Panc1 (cell line): Measurements from ENCODE around the gene TIMM44. TPM values are rescaled to one million over a fixed set of nuclear protein-coding genes. Genes with fewer than 3 reads are reported as not detected.

Source experiments
- ATAC-seq: fragments of 200-7000 bp; cut with Tn5 transposase; 2 replicates; pipeline ENCODE4 v1.9.1; 2020; ENCODE audit warnings: mild to moderate bottlenecking, moderate library complexity
- BruUV-seq: library from RNA; stranded (reverse); fragments of 400-500 nt; replicated peaks from 2 replicates; lab custom pipeline; 2021; lab: Mats Ljungman, UMichigan
- CTCF ChIA-PET: fragments of 300-600 bp; sonication (Branson Sonifier 250); formaldehyde crosslinking; loops from one replicate; lab custom pipeline; 2022; ENCODE audit warnings: antibody characterized with exemption; lab: Charles Lee
- POLR2A ChIA-PET: fragments of 300-600 bp; sonication (Branson Sonifier 250); formaldehyde crosslinking; loops from one replicate; lab custom pipeline; 2022; ENCODE audit warnings: antibody characterized with exemption; lab: Charles Lee
- DNase-seq: peaks from one replicate; pipeline ENCODE4 v3.0.0-alpha.2; 2010; ENCODE audit warnings: low read depth, low spot score
- H3K27ac ChIP-seq: 2 replicates; pipeline ENCODE4 v1.5.1; 2011; ENCODE audit warnings: mild to moderate bottlenecking, low read length, inconsistent platforms
- H3K27me3 ChIP-seq: fragments of 200-500 bp; sonication (Bioruptor generic); 2 replicates; pipeline ENCODE4 v1.6.0; 2014; ENCODE audit warnings: low read length, inconsistent platforms; ENCODE audit not compliant: control insufficient read depth, insufficient read depth
- H3K36me3 ChIP-seq: fragments of 200-500 bp; sonication (Bioruptor generic); 2 replicates; pipeline ENCODE4 v1.5.1; 2014; ENCODE audit warnings: inconsistent platforms, mild to moderate bottlenecking, low read length, moderate library complexity; ENCODE audit not compliant: control insufficient read depth, insufficient read depth
- H3K4me1 ChIP-seq: 2 replicates; pipeline ENCODE4 v1.5.1; 2011; ENCODE audit warnings: inconsistent platforms, mild to moderate bottlenecking, low read length, moderate library complexity; ENCODE audit not compliant: control insufficient read depth, insufficient read depth
- H3K4me3 ChIP-seq, 2 experiments: 2 replicates each; pipeline ENCODE4 v1.5.1; 2011 to 2012; ENCODE audit warnings: low read depth in 2 of 2, low read length in 2 of 2, mild to moderate bottlenecking in 2 of 2, inconsistent platforms in 1 of 2, moderate library complexity in 1 of 2
- H3K9me3 ChIP-seq: fragments of 200-500 bp; sonication (Bioruptor generic); 2 replicates; pipeline ENCODE4 v1.5.1; 2014; ENCODE audit warnings: low read depth, mild to moderate bottlenecking, inconsistent platforms, low read length, moderate library complexity; ENCODE audit not compliant: control insufficient read depth, insufficient read depth
- POLR2AphosphoS5 ChIP-seq: IDR thresholded peaks from 2 replicates; pipeline ENCODE4 v1.6.1; 2012; ENCODE audit warnings: mild to moderate bottlenecking, low read depth, low read length, moderate library complexity
- SIN3A ChIP-seq: IDR thresholded peaks from 2 replicates; pipeline ENCODE4 v1.6.1; 2012; ENCODE audit warnings: low read depth, mild to moderate bottlenecking, low read length, moderate library complexity, borderline replicate concordance; ENCODE audit not compliant: insufficient read depth
- TCF7L2 ChIP-seq: IDR thresholded peaks from 2 replicates; pipeline ENCODE4 v1.6.1; 2011; ENCODE audit warnings: mild to moderate bottlenecking, low read depth, low read length, inconsistent platforms
- in situ Hi-C: cut with HindIII; loops from 2 replicates; pipeline ENCODE4 v1.10.0; 2016; ENCODE audit warnings: low sequenced_read_pairs, low pct_unique_long_range_greater_than_20kb
- intact Hi-C: fragments of 100-400 bp; cut with micrococcal nuclease; formaldehyde crosslinking; loops from one replicate; pipeline ENCODE4 v1.10.0; 2022; ENCODE audit not compliant: unreplicated experiment
- total RNA-seq: library from RNA; stranded (reverse); gene quantifications from one replicate; pipeline ENCODE4 v1.2.1, GENCODE V29; 2021; ENCODE audit not compliant: unreplicated experiment
- TF ChIP-seq, protein P1 (sequence below), 2 experiments: IDR thresholded peaks; 2 replicates each; pipeline ENCODE4 v1.6.1; 2011 to 2012; ENCODE audit warnings: low read depth in 2 of 2, control low read depth in 1 of 2, low read length in 1 of 2, mild to moderate bottlenecking in 1 of 2, moderate library complexity in 1 of 2; ENCODE audit not compliant: insufficient read depth in 1 of 2
- TF ChIP-seq, protein P2 (sequence below): fragments of 450-650 bp; IDR thresholded peaks from 2 replicates; pipeline ENCODE4 v1.5.1; 2017; ENCODE audit warnings: mild to moderate bottlenecking

Gene TIMM44
- total RNA-seq, 1 experiment from 2014 or later = 105 TPM

GRCh38 chr19:7941895-7942596 is 1.4 kb downstream of the TIMM44 start:
- ChIA-PET POLR2A (no interaction called here), CTCF (interaction anchor here (0.6 to 0.7 kb wide), 2 partner anchors 11 to 127 kb away, joined by 3 read pairs; no protein-coding TSS in a partner anchor)
- BruUV-seq = no TSS peak
- TF ChIP-seq, protein P1, sequence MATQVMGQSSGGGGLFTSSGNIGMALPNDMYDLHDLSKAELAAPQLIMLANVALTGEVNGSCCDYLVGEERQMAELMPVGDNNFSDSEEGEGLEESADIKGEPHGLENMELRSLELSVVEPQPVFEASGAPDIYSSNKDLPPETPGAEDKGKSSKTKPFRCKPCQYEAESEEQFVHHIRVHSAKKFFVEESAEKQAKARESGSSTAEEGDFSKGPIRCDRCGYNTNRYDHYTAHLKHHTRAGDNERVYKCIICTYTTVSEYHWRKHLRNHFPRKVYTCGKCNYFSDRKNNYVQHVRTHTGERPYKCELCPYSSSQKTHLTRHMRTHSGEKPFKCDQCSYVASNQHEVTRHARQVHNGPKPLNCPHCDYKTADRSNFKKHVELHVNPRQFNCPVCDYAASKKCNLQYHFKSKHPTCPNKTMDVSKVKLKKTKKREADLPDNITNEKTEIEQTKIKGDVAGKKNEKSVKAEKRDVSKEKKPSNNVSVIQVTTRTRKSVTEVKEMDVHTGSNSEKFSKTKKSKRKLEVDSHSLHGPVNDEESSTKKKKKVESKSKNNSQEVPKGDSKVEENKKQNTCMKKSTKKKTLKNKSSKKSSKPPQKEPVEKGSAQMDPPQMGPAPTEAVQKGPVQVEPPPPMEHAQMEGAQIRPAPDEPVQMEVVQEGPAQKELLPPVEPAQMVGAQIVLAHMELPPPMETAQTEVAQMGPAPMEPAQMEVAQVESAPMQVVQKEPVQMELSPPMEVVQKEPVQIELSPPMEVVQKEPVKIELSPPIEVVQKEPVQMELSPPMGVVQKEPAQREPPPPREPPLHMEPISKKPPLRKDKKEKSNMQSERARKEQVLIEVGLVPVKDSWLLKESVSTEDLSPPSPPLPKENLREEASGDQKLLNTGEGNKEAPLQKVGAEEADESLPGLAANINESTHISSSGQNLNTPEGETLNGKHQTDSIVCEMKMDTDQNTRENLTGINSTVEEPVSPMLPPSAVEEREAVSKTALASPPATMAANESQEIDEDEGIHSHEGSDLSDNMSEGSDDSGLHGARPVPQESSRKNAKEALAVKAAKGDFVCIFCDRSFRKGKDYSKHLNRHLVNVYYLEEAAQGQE (IDR thresholded peaks at IDR 0.05; ENCODE audit: insufficient read depth in 1 of 2, low read depth in 2 of 2, low read length in 1 of 2) = no peak
- TF ChIP-seq, protein P2, sequence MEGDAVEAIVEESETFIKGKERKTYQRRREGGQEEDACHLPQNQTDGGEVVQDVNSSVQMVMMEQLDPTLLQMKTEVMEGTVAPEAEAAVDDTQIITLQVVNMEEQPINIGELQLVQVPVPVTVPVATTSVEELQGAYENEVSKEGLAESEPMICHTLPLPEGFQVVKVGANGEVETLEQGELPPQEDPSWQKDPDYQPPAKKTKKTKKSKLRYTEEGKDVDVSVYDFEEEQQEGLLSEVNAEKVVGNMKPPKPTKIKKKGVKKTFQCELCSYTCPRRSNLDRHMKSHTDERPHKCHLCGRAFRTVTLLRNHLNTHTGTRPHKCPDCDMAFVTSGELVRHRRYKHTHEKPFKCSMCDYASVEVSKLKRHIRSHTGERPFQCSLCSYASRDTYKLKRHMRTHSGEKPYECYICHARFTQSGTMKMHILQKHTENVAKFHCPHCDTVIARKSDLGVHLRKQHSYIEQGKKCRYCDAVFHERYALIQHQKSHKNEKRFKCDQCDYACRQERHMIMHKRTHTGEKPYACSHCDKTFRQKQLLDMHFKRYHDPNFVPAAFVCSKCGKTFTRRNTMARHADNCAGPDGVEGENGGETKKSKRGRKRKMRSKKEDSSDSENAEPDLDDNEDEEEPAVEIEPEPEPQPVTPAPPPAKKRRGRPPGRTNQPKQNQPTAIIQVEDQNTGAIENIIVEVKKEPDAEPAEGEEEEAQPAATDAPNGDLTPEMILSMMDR = no peak
- no peak for TF ChIP-seq SIN3A
- no peak for TF ChIP-seq TCF7L2
- TF ChIP-seq POLR2AphosphoS5 = no peak
- Histone ChIP-seq H3K4me3 (peak overlapping the region; percentile 92 to 96), H3K9me3 (no peaks in the 10 kb centered on the region), H3K4me1 (no peaks in the 10 kb centered on the region), H3K27me3 (no peaks in the 10 kb centered on the region), H3K36me3 (peaks cover 4% of the 10 kb centered on the region), H3K27ac (peak overlapping the region; percentile 86)
- in situ Hi-C loops (no loop called here), intact Hi-C loops (no loop called here)
- ATAC-seq (no peak), DNase-seq (no peak)

DNA sequence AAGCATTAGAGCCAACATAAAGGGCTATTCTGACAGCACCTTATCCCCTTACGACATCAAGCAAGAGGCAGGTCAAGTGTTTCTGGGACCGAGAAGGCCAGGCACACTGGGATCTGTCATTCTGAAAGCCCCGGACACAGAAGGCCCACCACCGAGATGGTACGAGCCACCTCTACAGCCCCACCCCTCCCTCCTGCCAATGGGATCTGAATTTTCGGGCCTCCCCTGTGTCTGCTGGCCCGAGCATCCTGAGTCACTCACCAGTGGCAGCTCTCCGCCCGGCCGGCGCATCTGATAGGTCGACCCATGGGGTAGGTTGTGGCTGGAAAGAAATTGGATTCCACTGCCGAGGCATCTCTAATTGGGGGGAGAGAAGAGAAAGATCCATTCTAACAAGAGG is 2.6 kb downstream of the TIMM44 start:
- ChIA-PET CTCF (interaction anchor here (0.6 kb wide), 2 partner anchors 22 to 184 kb away, joined by 3 read pairs; no protein-coding TSS in a partner anchor), POLR2A (no interaction called here)
- intact Hi-C loops = no loop called here
- H3K36me3 ChIP-seq = peaks cover 4% of the 10 kb centered on the region
- no peak for ATAC-seq
- DNase-seq = no peak
- no peaks in the 10 kb centered on the region for H3K4me1 ChIP-seq
- no peak overlapping the region for H3K4me3 ChIP-seq
- no peaks in the 10 kb centered on the region for H3K27me3 ChIP-seq
- in situ Hi-C loops = no loop called here
- TF ChIP-seq TCF7L2 (no peak), POLR2AphosphoS5 (no peak)
- H3K9me3 ChIP-seq = no peaks in the 10 kb centered on the region
- no peak overlapping the region for H3K27ac ChIP-seq
- no TSS peak for BruUV-seq

GRCh38 chr19:7934766-7935165 is 8.7 kb downstream of the TIMM44 start:
- ATAC-seq = no peak

More at GRCh38 chr19:7934766-7935165, 8.7 kb downstream of the TIMM44 start:
- no TSS peak for BruUV-seq
- ChIA-PET POLR2A (no interaction called here), CTCF (interaction anchor here (0.6 to 0.7 kb wide), 2 partner anchors 49 to 712 kb away, joined by 6 to 8 read pairs; no protein-coding TSS in a partner anchor)
- DNase-seq = no peak
- H3K4me1 ChIP-seq = peaks cover 9% of the 10 kb centered on the region
- no peaks in the 10 kb centered on the region for H3K27me3 ChIP-seq
- no peak overlapping the region for H3K27ac ChIP-seq
- intact Hi-C loops = no loop called here
- in situ Hi-C loops = no loop called here
- no peaks in the 10 kb centered on the region; the same call in 1 of the 2 replicates for H3K36me3 ChIP-seq
- no peak overlapping the region for H3K4me3 ChIP-seq
- no peaks in the 10 kb centered on the region for H3K9me3 ChIP-seq
- no peak for TF ChIP-seq POLR2AphosphoS5
- no peak for TF ChIP-seq SIN3A
- TF ChIP-seq, protein P1 (IDR thresholded peaks at IDR 0.05; ENCODE audit: insufficient read depth in 1 of 2, low read depth in 2 of 2, low read length in 1 of 2) = no peak
- TF ChIP-seq, protein P2 = no peak
- no peak for TF ChIP-seq TCF7L2
